MCF 10A (cell line): ENCODE data around the gene RNF126. TPM values are rescaled to one million over a fixed set of nuclear protein-coding genes. Genes with fewer than 3 reads are reported as not detected.

Experiments
- BruUV-seq: library from RNA; stranded (reverse); fragments of 400-500 nt; replicated peaks from 2 replicates; lab custom pipeline; 2021; lab: Mats Ljungman, UMichigan
- CTCF ChIA-PET: fragments of 300-600 bp; sonication (Branson Sonifier 250); formaldehyde crosslinking; extraction: SDS; loops from one replicate; lab custom pipeline; 2021; ENCODE audit warnings: antibody characterized with exemption, inconsistent platforms; lab: Yijun Ruan, JAX
- POLR2A ChIA-PET: fragments of 300-600, 350-650 bp; sonication (Branson Sonifier 250); formaldehyde crosslinking; extraction: SDS; loops from one replicate; lab custom pipeline; 2020; ENCODE audit warnings: antibody characterized with exemption, inconsistent platforms; lab: Yijun Ruan, JAX
- DNase-seq: peaks from one replicate; pipeline ENCODE4 v3.0.0-alpha.2; 2018; ENCODE audit not compliant: unreplicated experiment
- H3K27ac Mint-ChIP-seq: one replicate; pipeline ENCODE4 v1.8.0; 2022; ENCODE audit warnings: mild to moderate bottlenecking, low read depth, mixed read lengths; ENCODE audit not compliant: unreplicated experiment
- H3K27me3 Mint-ChIP-seq: one replicate; pipeline ENCODE4 v1.8.0; 2022; ENCODE audit warnings: mixed read lengths; ENCODE audit not compliant: insufficient read depth, unreplicated experiment
- H3K36me3 Mint-ChIP-seq: one replicate; pipeline ENCODE4 v1.8.0; 2022; ENCODE audit warnings: mild to moderate bottlenecking, moderate library complexity, mixed read lengths; ENCODE audit not compliant: insufficient read depth, unreplicated experiment
- H3K4me1 Mint-ChIP-seq: one replicate; pipeline ENCODE4 v1.8.0; 2022; ENCODE audit warnings: mixed read lengths; ENCODE audit not compliant: insufficient read depth, unreplicated experiment
- H3K4me3 Mint-ChIP-seq: one replicate; pipeline ENCODE4 v1.8.0; 2022; ENCODE audit warnings: mild to moderate bottlenecking, moderate library complexity, mixed read lengths; ENCODE audit not compliant: unreplicated experiment
- H3K9me3 Mint-ChIP-seq: one replicate; pipeline ENCODE4 v1.8.0; 2022; ENCODE audit warnings: mixed read lengths; ENCODE audit not compliant: unreplicated experiment
- CTCF ChIP-seq: fragments of 200-600 bp; IDR thresholded peaks from one replicate; pipeline ENCODE4 v1.8.0; 2022; ENCODE audit warnings: antibody characterized with exemption, mild to moderate bottlenecking; ENCODE audit not compliant: unreplicated experiment
- intact Hi-C: fragments of 100-400 bp; cut with micrococcal nuclease; formaldehyde crosslinking; loops from 2 replicates; pipeline ENCODE4 v1.14.1; 2022
- total RNA-seq: library from RNA; stranded (reverse); gene quantifications from 2 replicates; pipeline ENCODE4 v1.2.3, GENCODE V29; 2022

RNF126 gene
- total RNA-seq, 1 experiment from 2014 or later = 68.0 TPM

DNA sequence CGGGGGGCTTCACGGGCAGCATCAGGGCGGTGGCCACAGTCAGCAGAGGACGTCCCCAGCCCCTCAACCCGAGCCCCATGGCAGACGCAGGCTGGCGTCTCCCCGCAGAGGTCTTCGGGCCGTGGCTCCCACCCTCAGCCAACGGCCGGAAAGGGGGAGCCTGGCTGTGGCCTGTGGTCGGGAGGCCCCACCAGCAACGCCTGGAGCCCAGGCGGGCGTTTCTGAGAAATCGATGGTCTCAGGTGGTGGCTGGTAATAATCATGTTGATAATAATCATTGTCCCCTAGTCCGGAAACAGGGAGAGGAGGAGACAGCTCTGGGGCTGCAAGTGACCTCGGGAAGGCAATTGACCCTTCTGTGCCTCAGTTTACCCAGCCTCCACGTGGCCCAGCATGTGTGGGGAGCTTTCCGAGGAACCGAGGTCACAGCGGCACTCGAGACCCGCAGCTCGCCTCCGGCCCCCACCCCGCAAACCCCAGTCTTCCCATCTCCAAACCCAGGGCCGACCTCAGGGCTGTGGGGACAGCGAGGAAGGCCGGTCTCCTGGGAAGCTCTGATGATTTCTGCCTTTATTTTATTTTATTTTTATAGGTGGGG, 32.4 kb upstream of the RNF126 start, which contains the start of gene PRSS57:
Gene PRSS57, minus strand, starts transcription at position 101 of the 598 bp plus-strand sequence. Its CDS starts 22 bp downstream, at position 79.
- no peak for DNase-seq
- no peaks in the 10 kb centered on the region for H3K4me1 Mint-ChIP-seq
- ChIA-PET CTCF (no interaction called here), POLR2A (no interaction called here)
- H3K36me3 Mint-ChIP-seq = no peaks in the 10 kb centered on the region
- no peaks in the 10 kb centered on the region for H3K9me3 Mint-ChIP-seq
- no peak within 1 kb of the TSS for H3K4me3 Mint-ChIP-seq
- no peak within 1 kb of the TSS for H3K27ac Mint-ChIP-seq
- BruUV-seq = no TSS peak
- no peaks in the 10 kb centered on the region for H3K27me3 Mint-ChIP-seq
- no peak for TF ChIP-seq CTCF
- intact Hi-C loops = no loop called here

GRCh38 chr19:694481-695351, 31.7 kb upstream of the RNF126 start:
- Mint-ChIP-seq H3K4me1 (no peaks in the 10 kb centered on the region), H3K27me3 (no peaks in the 10 kb centered on the region), H3K9me3 (no peaks in the 10 kb centered on the region), H3K27ac (no peak overlapping the region), H3K4me3 (no peak overlapping the region), H3K36me3 (no peaks in the 10 kb centered on the region)
- TF ChIP-seq CTCF = no peak
- ChIA-PET POLR2A (no interaction called here), CTCF (no interaction called here)
- no TSS peak for BruUV-seq
- no peak for DNase-seq
- intact Hi-C loops = no loop called here

DNA sequence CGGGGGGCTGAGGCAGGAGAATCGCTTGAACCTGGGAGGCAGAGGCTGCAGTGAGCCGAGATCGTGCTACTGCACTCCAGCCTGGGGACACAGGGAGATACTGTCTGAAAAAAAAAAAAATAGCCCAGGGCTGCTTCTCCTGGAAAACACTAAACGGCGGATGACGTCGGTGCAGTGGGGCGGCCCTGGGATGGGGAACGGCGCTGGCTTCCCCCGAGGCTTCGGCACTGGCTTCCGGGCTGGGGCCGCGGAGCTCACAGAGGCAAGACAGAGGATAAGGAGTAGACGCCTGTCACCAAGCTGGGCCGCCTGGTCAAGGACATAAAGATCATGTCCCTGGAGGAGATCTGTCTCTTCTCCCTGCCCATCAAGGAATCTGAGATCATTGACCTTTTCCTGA, 27.2 kb upstream of the RNF126 start:
- no peak overlapping the region for H3K4me3 Mint-ChIP-seq
- ChIA-PET CTCF (no interaction called here), POLR2A (no interaction called here)
- intact Hi-C loops = no loop called here
- H3K9me3 Mint-ChIP-seq = no peaks in the 10 kb centered on the region
- BruUV-seq = no TSS peak
- no peak for DNase-seq
- peaks cover 15% of the 10 kb centered on the region for H3K36me3 Mint-ChIP-seq
- peaks cover 7% of the 10 kb centered on the region for H3K4me1 Mint-ChIP-seq
- no peak overlapping the region for H3K27ac Mint-ChIP-seq
- no peak for TF ChIP-seq CTCF
- H3K27me3 Mint-ChIP-seq = no peaks in the 10 kb centered on the region

- intact Hi-C loops = no loop called here
- peaks cover 7% of the 10 kb centered on the region for H3K4me1 Mint-ChIP-seq
- H3K27me3 Mint-ChIP-seq = no peaks in the 10 kb centered on the region
- H3K27ac Mint-ChIP-seq = no peak overlapping the region
- no peaks in the 10 kb centered on the region for H3K9me3 Mint-ChIP-seq
- ChIA-PET CTCF (interaction anchor here (0.8 kb wide), 1 partner anchor 45 kb away, joined by 3 read pairs; no protein-coding TSS in a partner anchor), POLR2A (interaction anchor here (1.4 kb wide), 1 partner anchor 12 kb away, joined by 3 read pairs; the partner anchor contains the start of gene FSTL3)
- no peak for TF ChIP-seq CTCF
- DNase-seq = no peak
- no TSS peak for BruUV-seq
- no peak overlapping the region for H3K4me3 Mint-ChIP-seq
- H3K36me3 Mint-ChIP-seq = peaks cover 26% of the 10 kb centered on the region
These were observed 26.0 kb upstream of the RNF126 start for GRCh38 chr19:688992-689391.
